K562 (cell line): ENCODE measurements around the gene ATP6V0D1. TPM values are rescaled to one million over a fixed set of nuclear protein-coding genes. Genes with fewer than 3 reads are reported as not detected.

Source experiments
- ATAC-seq: fragments of 200-7000 bp; cut with Tn5 transposase; 3 replicates; pipeline ENCODE4 v1.9.1; 2020; ENCODE audit warnings: moderate library complexity
- BruUV-seq: library from RNA; stranded (reverse); fragments of 400-500 nt; replicated peaks from 2 replicates; lab custom pipeline; 2021; lab: Mats Ljungman, UMichigan
- CTCF ChIA-PET: fragments of 300-600 bp; formaldehyde crosslinking; extraction: SDS; loops from one replicate; lab custom pipeline; 2021; ENCODE audit warnings: low intra/inter-chr PET ratio; lab: Yijun Ruan, JAX
- POLR2A ChIA-PET: fragments of 300-600, 350-650 bp; sonication (Branson Sonifier 250); formaldehyde crosslinking; extraction: SDS; loops from one replicate; lab custom pipeline; 2021; ENCODE audit warnings: antibody characterized with exemption, inconsistent platforms; lab: Yijun Ruan, JAX
- DNase-seq, 4 experiments: peaks; one replicate each; pipeline versions ENCODE4 v3.0.0 to v3.0.0-alpha.2; 2011 to 2018; ENCODE audit warnings: low spot score in 3 of 4, mixed read lengths in 3 of 4; ENCODE audit errors: extremely low read depth in 1 of 4
- FAIRE-seq: peaks from 2 replicates; lab custom pipeline; 2011; peaks lifted over from hg19 to GRCh38; lab: Jason Lieb, UNC
- H2AFZ ChIP-seq: 2 replicates; pipeline ENCODE4 v1.6.0; 2011; ENCODE audit warnings: low read depth, low read length, control low read depth, inconsistent platforms
- H3K27ac ChIP-seq: fragments of 200-600 bp; 3 replicates; pipeline ENCODE4 v1.8.0; 2011; ENCODE audit warnings: low read depth, mild to moderate bottlenecking, control low read depth, inconsistent platforms, low read length, moderate library complexity, mixed read lengths; ENCODE audit errors: extremely low read depth
- H3K27me3 ChIP-seq, 2 experiments: fragments of 300-600 bp in 1 of 2; 2 replicates in 1 of 2; 3 replicates in 1 of 2; pipeline versions ENCODE4 v1.6.0 to v1.8.0; 2011; ENCODE audit warnings: inconsistent platforms in 2 of 2, low read length in 2 of 2, mild to moderate bottlenecking in 1 of 2, mixed read lengths in 1 of 2, moderate library complexity in 1 of 2; ENCODE audit not compliant: control insufficient read depth in 2 of 2, insufficient read depth in 2 of 2
- H3K36me3 ChIP-seq: fragments of 300-600 bp; 3 replicates; pipeline ENCODE4 v1.8.0; 2011; ENCODE audit warnings: mild to moderate bottlenecking, low read length, inconsistent platforms; ENCODE audit not compliant: control insufficient read depth, insufficient read depth
- H3K4me1 ChIP-seq, 2 experiments: fragments of 200-600 bp in 1 of 2; replicated peaks in 1 of 2; 2 replicates in 1 of 2; 3 replicates in 1 of 2; pipeline versions ENCODE4 v1.5.1 to v1.8.0; 2011; ENCODE audit warnings: inconsistent platforms in 2 of 2, low read length in 2 of 2, mild to moderate bottlenecking in 1 of 2, mixed read lengths in 1 of 2, moderate library complexity in 1 of 2; ENCODE audit not compliant: control insufficient read depth in 2 of 2, insufficient read depth in 2 of 2
- H3K4me2 ChIP-seq: 2 replicates; pipeline ENCODE4 v1.6.1; 2011; ENCODE audit warnings: low read length, control low read depth, inconsistent platforms, mixed read lengths; ENCODE audit not compliant: insufficient read depth
- H3K4me3 ChIP-seq: fragments of 200-600 bp; sonication (generic), shearing (Covaris generic); 2 replicates; pipeline ENCODE4 v1.5.1; 2016; ENCODE audit warnings: control low read depth, inconsistent platforms
- H3K79me2 ChIP-seq: fragments of 200-600 bp; 3 replicates; pipeline ENCODE4 v1.8.0; 2011; ENCODE audit warnings: low read length, inconsistent platforms; ENCODE audit not compliant: control insufficient read depth, insufficient read depth
- H3K9ac ChIP-seq, 2 experiments: 2 replicates each; pipeline versions ENCODE4 v1.6.0 to v1.6.1; 2011; ENCODE audit warnings: low read depth in 2 of 2, low read length in 2 of 2, control low read depth in 1 of 2, inconsistent platforms in 1 of 2, mild to moderate bottlenecking in 1 of 2, mixed read lengths in 1 of 2; ENCODE audit not compliant: insufficient read depth in 1 of 2
- H3K9me1 ChIP-seq: one replicate; pipeline ENCODE4 v1.6.0; 2011; ENCODE audit warnings: inconsistent platforms, mild to moderate bottlenecking, low read length, moderate library complexity; ENCODE audit not compliant: control insufficient read depth, insufficient read depth
- H3K9me3 ChIP-seq: replicated peaks from 2 replicates; pipeline ENCODE4 v1.5.1; 2011; ENCODE audit warnings: low read depth, low read length, inconsistent platforms; ENCODE audit not compliant: control insufficient read depth, insufficient read depth
- H4K20me1 ChIP-seq: replicated peaks from 2 replicates; pipeline ENCODE4 v1.6.1; 2011; ENCODE audit warnings: low read length, inconsistent platforms, mixed read lengths; ENCODE audit not compliant: control insufficient read depth, insufficient read depth
- ESRRA ChIP-seq: fragments of 450-650 bp; IDR thresholded peaks from 2 replicates; pipeline ENCODE4 v1.6.1; 2014; ENCODE audit warnings: low read depth, mild to moderate bottlenecking, moderate library complexity, borderline replicate concordance
- WGBS: fragments of 100-300 bp; shearing (Covaris generic); methylation state at CpG from one replicate; pipeline ENCODE4 v1.1.6; 2016; ENCODE audit warnings: low coverage, mixed read lengths; ENCODE audit not compliant: insufficient coverage; ENCODE audit errors: missing lambda C conversion rate; 5-methylcytosine and 5-hydroxymethylcytosine counted together
- in situ Hi-C: fragments of 300-500 bp; cut with MboI; formaldehyde crosslinking; loops from 4 replicates; pipeline ENCODE4 v1.15.0; 2018; ENCODE audit warnings: inconsistent platforms, mixed read lengths
- intact Hi-C: fragments of 100-400 bp; cut with micrococcal nuclease; formaldehyde crosslinking; loops from 2 replicates; pipeline ENCODE4 v1.14.2; 2022
- polyA plus RNA-seq, 8 experiments: library from polyadenylated mRNA; depleted of rRNA in 4 of 8; stranded (reverse) in 5 of 8; unstranded in 3 of 8; fragments of >200 nt; fragmentation: Nextera tagmentation in 2 of 8; fragmentation: Illumina TruSeq in 1 of 8; extraction: Ambion mirVana in 2 of 8; extraction: Trizol in 1 of 8; gene quantifications; 2 replicates each; pipeline versions ENCODE4 v1.2.1 to v1.2.3, GENCODE V29; 2011 to 2014; ENCODE audit warnings: inconsistent platforms in 1 of 8, missing spikeins in 1 of 8
- total RNA-seq, 7 experiments: library from RNA; depleted of rRNA in 6 of 7; stranded (reverse); fragments of >200 nt in 6 of 7; fragmentation: Illumina TruSeq in 2 of 7; extraction: Trizol in 2 of 7; gene quantifications; 2 replicates each; pipeline versions ENCODE4 v1.2.1 to v1.2.3, GENCODE V29; 2011 to 2021; ENCODE audit warnings: low replicate concordance in 1 of 7
- TF ChIP-seq, protein P1 (sequence below), 2 experiments: fragments of 450-650 bp in 1 of 2; sonication (generic) in 1 of 2; formaldehyde crosslinking in 1 of 2; IDR thresholded peaks; 2 replicates each; pipeline versions ENCODE4 v1.7.1 to v1.9.0; 2016 to 2022; ENCODE audit warnings: inconsistent platforms in 1 of 2, mild to moderate bottlenecking in 1 of 2, missing genetic modification reagents in 1 of 2

Gene ATP6V0D1
- total and polyA plus RNA-seq, 9 of the 15 experiments (the other 6 are each of a cell fraction or from before 2014, with no cell fraction given), result 23.2 to 69.7 (median 45.6) TPM

DNA sequence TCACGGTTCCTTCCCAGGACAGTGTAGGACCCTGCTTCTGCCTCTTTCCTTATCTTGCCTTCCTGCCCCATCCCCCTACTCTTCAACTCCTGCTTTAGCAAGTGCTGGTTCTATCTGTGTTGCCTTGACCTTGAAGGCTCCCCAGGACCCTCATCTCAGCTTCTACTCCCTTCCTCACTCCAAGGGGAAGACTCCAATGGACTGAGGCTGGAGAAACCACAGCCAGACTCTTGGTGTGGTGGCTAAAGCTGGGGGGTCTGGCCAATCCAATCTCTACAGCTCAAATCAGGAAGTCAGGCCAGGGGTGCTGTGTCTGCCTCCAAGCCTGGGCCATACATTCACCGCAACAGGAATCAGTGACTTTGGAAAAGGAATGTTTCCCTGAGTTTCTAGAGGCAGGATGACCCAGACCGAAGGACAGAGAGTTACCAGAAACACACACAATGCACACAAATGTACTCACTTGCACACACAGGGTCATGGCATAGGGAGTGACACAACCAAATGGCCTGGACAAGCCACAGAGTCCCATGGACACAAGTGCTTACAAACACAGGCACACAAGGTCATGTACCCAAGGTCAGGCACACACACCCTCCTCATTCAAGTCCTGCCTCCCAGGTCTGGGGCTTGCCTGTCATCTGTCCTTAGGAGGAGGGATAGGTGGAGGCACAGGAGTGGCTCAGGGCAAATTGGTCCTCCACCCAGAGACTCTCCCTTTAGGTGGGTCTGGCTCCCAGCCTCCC lies 51.7 kb downstream of the ATP6V0D1 start:
- BruUV-seq, result no TSS peak
- H3K36me3 ChIP-seq, result no peaks in the 10 kb centered on the region
- peak overlapping the region in 1 of 2 experiments; percentile 65; a peak in 1 of 4 replicates for H3K9ac ChIP-seq
- H3K79me2 ChIP-seq, result no peaks in the 10 kb centered on the region
- peaks cover 6 to 25% of the 10 kb centered on the region in 2 experiments; a peak in 4 of 5 replicates for H3K4me1 ChIP-seq
- peaks cover 3% of the 10 kb centered on the region for H3K9me1 ChIP-seq
- POLR2A ChIA-PET, result interaction anchor here (0.8 to 3.0 kb wide), 3 partner anchors 11 to 41 kb away, joined by 3 to 12 read pairs (median 4); no protein-coding TSS in a partner anchor
- H3K4me3 ChIP-seq, result no peak overlapping the region
- ATAC-seq (no peak), DNase-seq (no peak), FAIRE-seq (peak; percentile 26)
- 42% methylated on average over 3 of the region's 3 CpGs for WGBS
- no peak overlapping the region for H3K4me2 ChIP-seq
- no peak overlapping the region for H2AFZ ChIP-seq
- no peaks in the 10 kb centered on the region for H3K9me3 ChIP-seq
- in situ Hi-C loops, result no loop called here
- H4K20me1 ChIP-seq, result peaks cover 13% of the 10 kb centered on the region; the same call in 1 of the 2 replicates
- peaks cover 0 to 11% of the 10 kb centered on the region in 2 experiments; a peak in 1 of 5 replicates for H3K27me3 ChIP-seq
- no peak overlapping the region for H3K27ac ChIP-seq
- intact Hi-C loops, result loop anchor here (2.0 to 10.0 kb wide), 3 partner anchors 18 to 86 kb away; no protein-coding TSS in a partner anchor
- CTCF ChIA-PET, result interaction anchor here (0.8 kb wide), 1 partner anchor 37 kb away, joined by 4 read pairs; no protein-coding TSS in a partner anchor
- TF ChIP-seq, protein P1, sequence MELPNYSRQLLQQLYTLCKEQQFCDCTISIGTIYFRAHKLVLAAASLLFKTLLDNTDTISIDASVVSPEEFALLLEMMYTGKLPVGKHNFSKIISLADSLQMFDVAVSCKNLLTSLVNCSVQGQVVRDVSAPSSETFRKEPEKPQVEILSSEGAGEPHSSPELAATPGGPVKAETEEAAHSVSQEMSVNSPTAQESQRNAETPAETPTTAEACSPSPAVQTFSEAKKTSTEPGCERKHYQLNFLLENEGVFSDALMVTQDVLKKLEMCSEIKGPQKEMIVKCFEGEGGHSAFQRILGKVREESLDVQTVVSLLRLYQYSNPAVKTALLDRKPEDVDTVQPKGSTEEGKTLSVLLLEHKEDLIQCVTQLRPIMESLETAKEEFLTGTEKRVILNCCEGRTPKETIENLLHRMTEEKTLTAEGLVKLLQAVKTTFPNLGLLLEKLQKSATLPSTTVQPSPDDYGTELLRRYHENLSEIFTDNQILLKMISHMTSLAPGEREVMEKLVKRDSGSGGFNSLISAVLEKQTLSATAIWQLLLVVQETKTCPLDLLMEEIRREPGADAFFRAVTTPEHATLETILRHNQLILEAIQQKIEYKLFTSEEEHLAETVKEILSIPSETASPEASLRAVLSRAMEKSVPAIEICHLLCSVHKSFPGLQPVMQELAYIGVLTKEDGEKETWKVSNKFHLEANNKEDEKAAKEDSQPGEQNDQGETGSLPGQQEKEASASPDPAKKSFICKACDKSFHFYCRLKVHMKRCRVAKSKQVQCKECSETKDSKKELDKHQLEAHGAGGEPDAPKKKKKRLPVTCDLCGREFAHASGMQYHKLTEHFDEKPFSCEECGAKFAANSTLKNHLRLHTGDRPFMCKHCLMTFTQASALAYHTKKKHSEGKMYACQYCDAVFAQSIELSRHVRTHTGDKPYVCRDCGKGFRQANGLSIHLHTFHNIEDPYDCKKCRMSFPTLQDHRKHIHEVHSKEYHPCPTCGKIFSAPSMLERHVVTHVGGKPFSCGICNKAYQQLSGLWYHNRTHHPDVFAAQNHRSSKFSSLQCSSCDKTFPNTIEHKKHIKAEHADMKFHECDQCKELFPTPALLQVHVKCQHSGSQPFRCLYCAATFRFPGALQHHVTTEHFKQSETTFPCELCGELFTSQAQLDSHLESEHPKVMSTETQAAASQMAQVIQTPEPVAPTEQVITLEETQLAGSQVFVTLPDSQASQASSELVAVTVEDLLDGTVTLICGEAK (IDR thresholded peaks at IDR 0.05), result no peak
- TF ChIP-seq, protein P1 (CRISPR knock-in tag; IDR thresholded peaks at IDR 0.05), result no peak
- TF ChIP-seq ESRRA, result 0 out of 2 replicates have a peak, but pooled peaks have one; percentile 48
